ENCODE results near the gene TEF. TPM values are rescaled to one million over a fixed set of nuclear protein-coding genes. Genes with fewer than 3 reads are reported as not detected.
A peak's percentile ranks its signal among the peaks of the same experiment; 100 is the strongest.

The TEF gene
- total and polyA plus RNA-seq, 2 experiments from 2014 or later, result 4.0 to 21.1 TPM

DNA sequence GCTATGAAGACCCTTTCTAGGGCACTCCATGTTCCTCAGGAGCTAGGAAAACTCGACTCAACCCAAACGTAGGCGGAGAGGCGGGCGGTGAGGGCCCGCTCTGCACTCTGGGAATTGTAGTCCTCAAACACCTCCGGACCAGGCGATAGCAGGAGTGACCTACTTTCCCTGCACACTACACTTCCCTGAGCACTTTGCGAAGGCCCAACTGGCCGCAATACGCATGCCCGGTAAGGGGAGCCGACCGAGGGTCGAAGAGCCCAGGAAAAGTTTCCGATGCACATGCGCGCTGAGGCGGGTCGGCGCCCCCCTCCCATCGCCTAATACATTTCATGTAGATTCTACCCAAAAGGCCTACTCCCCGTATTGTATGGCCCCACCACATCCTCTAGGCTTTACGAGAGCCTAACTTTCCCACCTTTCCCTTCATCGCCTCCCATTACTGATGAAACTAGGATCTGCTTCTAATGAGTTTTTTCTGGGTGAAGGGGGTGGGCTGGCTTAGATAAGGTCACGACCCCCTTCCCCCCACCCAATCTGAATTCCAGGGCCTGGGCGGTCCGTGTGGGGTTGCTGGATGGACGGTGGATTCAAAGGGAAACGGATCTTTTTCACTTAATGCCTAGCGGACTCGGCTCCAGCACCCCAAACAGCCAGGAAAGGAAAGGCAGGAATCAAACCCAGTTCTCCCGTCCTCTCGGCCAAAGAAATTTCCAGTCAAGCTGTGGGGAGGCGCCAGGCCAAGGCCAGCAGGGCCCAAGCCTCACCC lies 62.8 kb downstream of the TEF start:
- H3K9me3 ChIP-seq (ENCODE audit: low read depth), result no peaks in the 10 kb centered on the region
- H3K27me3 ChIP-seq, result no peaks in the 10 kb centered on the region
- H3K36me3 ChIP-seq, result peaks cover 5% of the 10 kb centered on the region
- peak; percentile 98 for DNase-seq (ENCODE audit: low read depth in 1 of 2, low spot score in 1 of 2)
- H3K4me3 ChIP-seq, result peak overlapping the region; percentile 99
- H3K27ac ChIP-seq, result peak overlapping the region; percentile 97
- H3K4me1 ChIP-seq (ENCODE audit: low read depth), result peaks cover 11% of the 10 kb centered on the region
- TF ChIP-seq, protein P1, sequence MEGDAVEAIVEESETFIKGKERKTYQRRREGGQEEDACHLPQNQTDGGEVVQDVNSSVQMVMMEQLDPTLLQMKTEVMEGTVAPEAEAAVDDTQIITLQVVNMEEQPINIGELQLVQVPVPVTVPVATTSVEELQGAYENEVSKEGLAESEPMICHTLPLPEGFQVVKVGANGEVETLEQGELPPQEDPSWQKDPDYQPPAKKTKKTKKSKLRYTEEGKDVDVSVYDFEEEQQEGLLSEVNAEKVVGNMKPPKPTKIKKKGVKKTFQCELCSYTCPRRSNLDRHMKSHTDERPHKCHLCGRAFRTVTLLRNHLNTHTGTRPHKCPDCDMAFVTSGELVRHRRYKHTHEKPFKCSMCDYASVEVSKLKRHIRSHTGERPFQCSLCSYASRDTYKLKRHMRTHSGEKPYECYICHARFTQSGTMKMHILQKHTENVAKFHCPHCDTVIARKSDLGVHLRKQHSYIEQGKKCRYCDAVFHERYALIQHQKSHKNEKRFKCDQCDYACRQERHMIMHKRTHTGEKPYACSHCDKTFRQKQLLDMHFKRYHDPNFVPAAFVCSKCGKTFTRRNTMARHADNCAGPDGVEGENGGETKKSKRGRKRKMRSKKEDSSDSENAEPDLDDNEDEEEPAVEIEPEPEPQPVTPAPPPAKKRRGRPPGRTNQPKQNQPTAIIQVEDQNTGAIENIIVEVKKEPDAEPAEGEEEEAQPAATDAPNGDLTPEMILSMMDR (IDR thresholded peaks at IDR 0.05; ENCODE audit: low read depth, low read length), result no peak

- H3K9me3 ChIP-seq (ENCODE audit: low read depth), result no peaks in the 10 kb centered on the region
- H3K27me3 ChIP-seq, result no peaks in the 10 kb centered on the region
- H3K36me3 ChIP-seq, result peaks cover 5% of the 10 kb centered on the region
- TF ChIP-seq, protein P1 (IDR thresholded peaks at IDR 0.05; ENCODE audit: low read depth, low read length), result no peak
- H3K4me1 ChIP-seq (ENCODE audit: low read depth), result peaks cover 9% of the 10 kb centered on the region
- H3K27ac ChIP-seq, result peak overlapping the region; percentile 97
- DNase-seq (ENCODE audit: low read depth in 1 of 2, low spot score in 1 of 2), result peak in 1 of 2 donors; percentile 29
- peak overlapping the region; percentile 99 for H3K4me3 ChIP-seq
Observed at GRCh38 chr22:41445129-41446056, 63.7 kb downstream of the TEF start.

DNA sequence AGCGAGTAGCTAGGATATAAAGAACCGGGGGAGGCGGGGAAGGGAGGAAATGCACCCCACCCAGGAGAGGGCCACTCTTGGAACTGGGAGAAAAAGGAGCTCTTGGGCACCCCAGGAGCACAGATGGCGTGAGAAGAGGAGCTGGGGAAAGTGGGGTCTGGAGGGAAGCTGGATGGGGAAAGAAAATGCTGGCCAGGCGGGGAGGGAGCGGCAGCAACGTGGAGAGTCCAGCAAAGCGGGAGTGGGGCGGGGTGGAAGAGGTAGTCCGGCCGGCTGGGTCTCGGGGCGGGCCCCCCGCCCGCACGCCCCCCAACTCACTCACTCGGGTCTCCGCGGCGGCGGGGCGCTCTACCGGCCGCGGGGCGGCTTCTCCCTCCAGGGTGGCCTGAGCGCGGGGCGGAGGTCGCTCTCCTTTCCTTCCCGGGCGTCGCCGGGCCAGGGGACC lies 64.3 kb downstream of the TEF start:
- DNase-seq (ENCODE audit: low read depth in 1 of 2, low spot score in 1 of 2), result peak in 1 of 2 donors; percentile 27
- H3K27ac ChIP-seq, result peak overlapping the region; percentile 97
- no peaks in the 10 kb centered on the region for H3K9me3 ChIP-seq (ENCODE audit: low read depth)
- TF ChIP-seq, protein P1 (IDR thresholded peaks at IDR 0.05; ENCODE audit: low read depth, low read length), result no peak
- no peaks in the 10 kb centered on the region for H3K27me3 ChIP-seq
- H3K4me1 ChIP-seq (ENCODE audit: low read depth), result peaks cover 12% of the 10 kb centered on the region
- peaks cover 5% of the 10 kb centered on the region for H3K36me3 ChIP-seq
- peak overlapping the region; percentile 99 for H3K4me3 ChIP-seq

- peak; percentile 96 to 98 for DNase-seq (ENCODE audit: low read depth in 1 of 2, low spot score in 1 of 2)
- no peaks in the 10 kb centered on the region for H3K27me3 ChIP-seq
- peak within 1 kb of the TSS; percentile 97 for H3K27ac ChIP-seq
- H3K4me1 ChIP-seq (ENCODE audit: low read depth), result peaks cover 12% of the 10 kb centered on the region
- TF ChIP-seq, protein P1 (IDR thresholded peaks at IDR 0.05; ENCODE audit: low read depth, low read length), result no peak
- H3K36me3 ChIP-seq, result peaks cover 5% of the 10 kb centered on the region
- peak within 1 kb of the TSS; percentile 99 for H3K4me3 ChIP-seq
- no peaks in the 10 kb centered on the region for H3K9me3 ChIP-seq (ENCODE audit: low read depth)
Observed at GRCh38 chr22:41446639-41447434, 65.1 kb downstream of the TEF start, which contains the start of gene TOB2. TOB2 (minus strand) TSS chr22:41446801; CDS start chr22:41437345, 9,456 bp downstream.

Measured in cardiac muscle cell (in vitro differentiated cells and primary cell).